Measurements from ENCODE around the gene STXBP1.
"Not testable (repeated sequence)": the region's sequence is repeated elsewhere in the genome, so short reads cannot be mapped to it uniquely, and the experiment has no call there.

Gene STXBP1

DNA sequence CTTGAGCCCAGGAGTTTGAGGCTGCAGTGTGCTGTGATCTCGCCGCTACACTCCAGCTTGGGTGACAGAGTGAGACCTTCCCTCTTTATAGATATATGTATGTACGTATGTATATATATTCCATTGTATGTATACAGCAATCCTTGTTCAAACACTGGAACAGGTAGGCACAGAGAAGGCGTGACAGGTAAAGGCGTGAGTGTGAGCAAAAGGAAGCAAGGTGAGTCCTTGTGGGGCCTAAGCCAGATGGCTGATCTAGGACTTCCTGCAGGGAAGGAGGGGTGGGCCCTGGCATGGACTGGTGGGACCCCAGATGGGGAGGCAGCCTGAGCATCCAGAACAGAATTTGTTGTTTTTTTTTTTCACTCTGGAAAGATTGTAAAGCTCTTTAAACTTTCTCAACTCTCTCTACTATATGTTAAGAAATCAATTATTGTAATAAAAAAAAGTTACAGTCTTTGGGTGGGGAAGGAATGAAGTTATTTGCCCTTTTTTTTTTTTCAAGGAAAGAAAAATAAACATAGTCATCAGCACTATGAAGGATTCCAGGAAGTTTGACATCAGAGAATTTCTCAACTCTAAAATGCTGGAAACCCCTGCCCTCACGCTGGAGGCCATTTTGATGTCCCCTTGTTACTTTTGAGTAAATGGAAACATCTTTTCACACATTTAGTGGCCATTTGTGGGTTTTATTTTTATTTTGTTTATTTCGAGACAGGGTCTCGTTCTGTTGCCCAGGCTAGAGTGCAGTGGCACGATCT is 38.9 kb upstream of the STXBP1 start:
- no peak overlapping the region for H3K27ac Mint-ChIP-seq

DNA sequence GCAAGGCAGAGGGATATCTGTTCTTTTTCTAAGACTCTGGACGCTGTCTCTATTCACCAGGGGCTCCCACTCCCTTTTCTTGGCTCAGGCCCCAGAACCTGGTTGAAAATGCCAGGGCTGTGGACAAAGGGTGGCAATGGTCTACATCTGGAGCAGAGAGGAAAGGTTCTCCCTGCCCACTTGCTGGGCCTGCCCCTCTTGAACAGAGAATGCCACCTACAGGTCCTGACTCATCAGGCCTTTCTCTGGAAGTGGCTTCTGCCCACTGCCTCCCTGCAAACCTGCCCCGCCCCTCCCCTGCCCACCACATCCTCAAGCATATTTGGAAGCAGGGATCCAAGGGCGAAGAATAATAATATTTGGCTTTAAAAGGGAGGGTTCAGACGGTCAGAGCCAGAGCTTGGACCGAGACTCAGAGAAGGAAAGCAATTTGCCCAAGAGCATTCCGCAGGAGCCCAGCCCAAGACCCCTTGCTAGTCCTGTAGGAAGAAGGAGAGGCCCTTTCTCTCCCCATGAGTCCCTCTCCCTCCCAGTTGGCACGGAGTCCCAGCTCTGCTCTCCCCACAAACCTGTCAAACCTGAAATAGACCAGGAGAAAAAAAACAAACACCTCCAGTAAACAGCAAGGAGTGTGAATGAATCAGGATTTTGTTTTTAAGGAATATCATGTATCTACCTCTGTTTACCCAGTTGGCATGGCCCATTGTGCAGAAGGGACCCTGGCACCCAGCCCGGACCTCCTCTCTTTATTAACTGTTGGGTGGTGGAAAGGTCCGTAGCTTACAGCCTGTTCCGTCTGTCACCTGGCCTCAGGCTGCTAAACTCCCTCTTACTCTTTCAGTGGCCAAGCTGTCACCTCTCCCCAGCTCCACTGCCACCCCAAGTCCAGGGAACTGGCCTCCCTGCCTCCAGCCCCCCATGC is 37.7 kb upstream of the STXBP1 start:
- Mint-ChIP-seq H3K27me3 (no peaks in the 10 kb centered on the region), H3K4me3 (no peak overlapping the region), H3K27ac (no peak overlapping the region), H3K4me1 (peaks cover 20% of the 10 kb centered on the region), H3K9me3 (no peaks in the 10 kb centered on the region), H3K36me3 (no peaks in the 10 kb centered on the region)

More for the DNA sequence above, 38.9 kb upstream of the STXBP1 start:
- Mint-ChIP-seq H3K27me3 (no peaks in the 10 kb centered on the region), H3K4me1 (peaks cover 12% of the 10 kb centered on the region), H3K4me3 (no peak overlapping the region), H3K36me3 (no peaks in the 10 kb centered on the region), H3K9me3 (no peaks in the 10 kb centered on the region)

DNA sequence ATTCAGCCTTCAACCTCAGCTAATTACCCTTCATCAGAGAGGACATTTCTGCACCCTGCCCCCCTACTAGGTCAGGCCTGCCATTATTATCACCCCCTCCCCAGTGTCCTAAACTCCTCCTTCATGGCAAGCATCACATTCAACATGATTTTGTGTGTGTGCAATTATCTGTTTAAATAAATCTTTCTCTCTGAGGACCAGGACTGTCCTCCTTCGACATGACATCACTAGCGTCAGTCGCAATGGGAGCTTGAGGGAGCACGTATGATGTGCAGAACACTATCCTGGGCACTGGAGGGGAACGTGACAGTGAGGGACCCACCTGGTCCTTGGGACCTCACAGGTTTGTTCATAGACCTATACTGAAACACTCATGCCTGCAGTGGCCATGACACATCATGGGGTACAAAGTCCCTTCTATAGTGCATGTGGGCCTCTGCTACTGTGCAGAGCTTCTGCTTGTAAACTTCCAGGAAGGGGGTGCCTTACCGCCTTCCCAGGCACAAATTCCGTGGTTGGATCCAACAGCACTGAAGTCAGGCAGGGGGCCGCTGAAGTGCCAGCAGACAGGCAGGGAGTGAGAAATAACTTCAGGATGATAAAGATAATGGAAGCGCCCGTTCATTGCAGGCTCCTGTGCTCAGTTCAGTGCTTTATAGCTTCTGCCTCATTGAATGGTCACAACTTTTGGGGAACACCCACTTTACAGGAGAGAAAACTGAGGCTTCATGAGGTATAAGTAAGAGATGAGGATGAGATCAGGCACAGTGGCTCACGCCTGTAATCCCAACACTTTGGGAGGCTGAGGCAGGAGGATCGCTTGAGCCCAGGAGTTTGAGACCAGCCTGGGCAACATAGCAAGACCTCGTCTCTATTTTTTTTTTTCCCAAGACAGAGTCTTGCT is 36.0 kb upstream of the STXBP1 start:
- Mint-ChIP-seq H3K27ac (peak overlapping the region; percentile 17), H3K4me1 (peaks cover 10% of the 10 kb centered on the region), H3K36me3 (no peaks in the 10 kb centered on the region), H3K4me3 (no peak overlapping the region), H3K27me3 (no peaks in the 10 kb centered on the region), H3K9me3 (no peaks in the 10 kb centered on the region)

GRCh38 chr9:127577194-127577593 is 34.9 kb upstream of the STXBP1 start:
- H3K36me3 Mint-ChIP-seq, H3K4me3 Mint-ChIP-seq, H3K9me3 Mint-ChIP-seq, H3K27ac Mint-ChIP-seq, H3K4me1 Mint-ChIP-seq, H3K27me3 Mint-ChIP-seq: not testable (repeated sequence)

DNA sequence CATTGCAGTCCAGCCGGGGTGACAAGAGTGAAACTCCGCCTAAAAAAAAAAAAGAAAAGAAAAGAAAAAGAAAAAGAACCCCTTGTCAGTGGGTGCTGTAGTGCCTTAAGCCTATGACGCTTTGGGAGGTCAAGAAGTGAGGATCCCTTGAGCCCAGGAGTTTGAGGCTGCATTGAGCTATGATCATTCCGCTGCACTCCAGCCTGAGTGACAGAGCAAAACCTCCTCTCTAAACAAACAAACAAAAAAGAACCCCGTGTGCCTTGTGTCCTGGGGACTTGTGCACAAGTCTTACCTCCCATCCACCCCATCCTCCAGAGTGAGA is 33.5 kb upstream of the STXBP1 start:
- no peaks in the 10 kb centered on the region for H3K27me3 Mint-ChIP-seq
- no peaks in the 10 kb centered on the region for H3K9me3 Mint-ChIP-seq
- H3K36me3 Mint-ChIP-seq, result no peaks in the 10 kb centered on the region
- peak overlapping the region; percentile 5 for H3K4me3 Mint-ChIP-seq
- peaks cover 10% of the 10 kb centered on the region for H3K4me1 Mint-ChIP-seq
- no peak overlapping the region for H3K27ac Mint-ChIP-seq

GRCh38 chr9:127578952-127579853 is 32.9 kb upstream of the STXBP1 start:
- peak overlapping the region; percentile 5 for H3K4me3 Mint-ChIP-seq
- no peaks in the 10 kb centered on the region for H3K36me3 Mint-ChIP-seq
- no peak overlapping the region for H3K27ac Mint-ChIP-seq
- H3K9me3 Mint-ChIP-seq, result no peaks in the 10 kb centered on the region
- no peaks in the 10 kb centered on the region for H3K27me3 Mint-ChIP-seq
- peaks cover 10% of the 10 kb centered on the region for H3K4me1 Mint-ChIP-seq

- H3K36me3 Mint-ChIP-seq, result no peaks in the 10 kb centered on the region
- H3K27me3 Mint-ChIP-seq, result no peaks in the 10 kb centered on the region
- H3K9me3 Mint-ChIP-seq, result no peaks in the 10 kb centered on the region
- no peak overlapping the region for H3K27ac Mint-ChIP-seq
- H3K4me1 Mint-ChIP-seq, result peaks cover 10% of the 10 kb centered on the region
- H3K4me3 Mint-ChIP-seq, result no peak overlapping the region
Observed at GRCh38 chr9:127580366-127580765, 31.7 kb upstream of the STXBP1 start.

DNA sequence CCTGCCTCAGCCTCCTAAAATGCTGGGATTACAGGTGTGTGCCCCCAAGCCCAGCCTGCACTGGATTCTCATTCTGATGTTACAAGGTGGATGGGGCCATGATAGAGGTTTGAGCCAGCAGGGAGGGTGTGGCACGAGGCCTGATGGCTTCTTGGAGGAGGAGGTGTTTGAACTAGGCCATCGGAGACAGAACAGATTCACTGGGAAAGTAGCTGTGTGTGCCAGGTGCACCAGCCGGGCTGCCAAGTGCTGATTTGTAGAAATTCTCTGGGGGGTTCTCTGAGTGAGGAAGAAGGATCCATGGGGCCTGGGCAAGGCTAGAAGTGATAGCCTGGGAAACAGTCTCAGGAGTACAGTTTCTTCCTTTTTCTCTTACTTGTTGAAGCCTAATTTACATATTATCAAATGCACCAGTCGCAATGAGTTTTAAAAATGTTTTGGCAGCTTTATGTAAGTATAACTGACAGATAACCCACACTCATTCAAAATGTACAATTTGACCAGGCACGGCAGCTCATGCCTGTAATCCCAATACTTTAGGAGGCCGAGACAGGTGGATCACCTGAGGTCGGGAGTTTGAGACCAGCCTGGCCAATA is 31.1 kb upstream of the STXBP1 start:
- Mint-ChIP-seq H3K27me3 (no peaks in the 10 kb centered on the region), H3K27ac (no peak overlapping the region)

GRCh38 chr9:127584474-127584805 is 27.6 kb upstream of the STXBP1 start:
- not testable (repeated sequence) for H3K4me1 Mint-ChIP-seq, H3K9me3 Mint-ChIP-seq, H3K27ac Mint-ChIP-seq, H3K4me3 Mint-ChIP-seq, H3K27me3 Mint-ChIP-seq, H3K36me3 Mint-ChIP-seq

More for the DNA sequence above, 31.1 kb upstream of the STXBP1 start:
- Mint-ChIP-seq H3K36me3 (no peaks in the 10 kb centered on the region), H3K4me1 (peaks cover 10% of the 10 kb centered on the region), H3K4me3 (no peak overlapping the region), H3K9me3 (no peaks in the 10 kb centered on the region)

DNA sequence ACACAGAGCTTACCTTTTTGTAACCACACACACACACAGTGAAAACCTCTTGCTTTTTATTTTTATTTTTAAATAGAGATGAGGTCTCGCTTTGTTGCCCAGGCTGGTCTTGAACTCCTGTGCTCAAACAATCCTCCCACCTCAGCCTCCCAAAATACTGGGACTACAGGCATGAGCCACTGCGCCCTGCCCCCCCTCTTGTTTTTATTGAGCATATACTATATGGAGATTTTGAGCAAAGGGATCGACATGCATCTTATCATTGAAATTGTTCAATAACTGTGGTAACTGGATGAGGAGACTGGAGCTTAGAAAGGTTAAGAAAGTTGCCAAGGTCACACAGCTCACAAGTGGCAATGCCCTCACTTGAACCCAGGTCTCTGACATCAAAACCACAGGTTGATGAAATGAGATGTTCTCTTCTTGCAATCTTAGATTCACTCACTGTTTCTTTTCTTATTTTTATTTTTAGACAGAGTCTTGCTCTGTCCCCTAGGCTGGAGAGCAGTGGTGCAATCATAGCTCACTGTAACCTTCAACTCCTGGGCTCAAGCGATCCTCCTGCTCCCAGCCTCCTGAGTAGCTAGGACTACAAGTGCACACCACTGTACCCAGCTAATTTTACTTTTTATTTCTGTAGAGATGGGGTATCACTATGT is 26.8 kb upstream of the STXBP1 start:
- Mint-ChIP-seq H3K9me3 (no peaks in the 10 kb centered on the region), H3K4me3 (no peak overlapping the region), H3K27me3 (peaks cover 11% of the 10 kb centered on the region), H3K4me1 (peaks cover 3% of the 10 kb centered on the region), H3K36me3 (no peaks in the 10 kb centered on the region), H3K27ac (no peak overlapping the region)

DNA sequence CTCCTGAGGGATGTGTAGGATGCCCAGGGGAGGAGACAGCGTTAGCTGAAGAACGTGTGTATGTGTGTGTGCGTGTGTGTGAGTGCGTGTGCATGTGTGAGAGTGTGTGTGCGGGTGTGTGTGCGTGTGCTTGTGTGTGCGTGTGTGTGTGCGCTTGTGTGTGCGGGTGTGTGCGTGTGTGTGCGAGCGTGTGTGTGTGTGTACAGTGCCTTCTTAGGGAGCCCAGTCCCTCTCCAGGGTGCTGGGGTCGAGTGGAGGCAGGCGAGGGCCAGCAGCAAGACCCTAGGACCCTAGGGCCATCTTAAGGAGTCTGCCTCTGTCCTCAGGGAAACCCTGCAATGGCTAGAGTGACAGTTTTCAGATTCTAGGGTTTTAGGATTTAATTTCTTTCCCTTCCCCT is 26.0 kb upstream of the STXBP1 start:
- Mint-ChIP-seq H3K27ac (no peak overlapping the region), H3K9me3 (no peaks in the 10 kb centered on the region), H3K4me1 (peaks cover 3% of the 10 kb centered on the region), H3K27me3 (peaks cover 11% of the 10 kb centered on the region), H3K36me3 (no peaks in the 10 kb centered on the region), H3K4me3 (no peak overlapping the region)

DNA sequence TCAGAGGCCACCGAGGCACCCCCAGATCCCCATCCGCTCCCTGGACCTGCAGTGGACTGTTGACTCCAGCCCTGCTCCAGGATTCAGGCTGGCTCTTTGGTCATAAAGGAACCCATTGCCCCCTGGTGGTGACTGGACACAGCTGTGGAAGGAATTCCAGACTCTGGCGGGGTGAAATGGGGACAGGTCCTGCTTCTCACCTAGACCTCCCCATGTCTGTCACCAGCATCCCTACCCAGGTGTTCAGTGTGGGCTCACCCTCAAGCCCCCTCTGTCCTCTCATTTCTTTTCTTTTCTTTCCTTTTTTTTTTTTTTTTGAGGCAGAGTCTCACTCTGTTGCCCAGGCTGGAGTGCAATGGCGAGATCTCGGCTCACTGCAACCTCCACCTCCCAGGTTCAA is 25.5 kb upstream of the STXBP1 start:
- Mint-ChIP-seq H3K9me3 (no peaks in the 10 kb centered on the region), H3K4me3 (no peak overlapping the region), H3K36me3 (no peaks in the 10 kb centered on the region), H3K27ac (no peak overlapping the region), H3K4me1 (peaks cover 3% of the 10 kb centered on the region), H3K27me3 (peaks cover 11% of the 10 kb centered on the region)

DNA sequence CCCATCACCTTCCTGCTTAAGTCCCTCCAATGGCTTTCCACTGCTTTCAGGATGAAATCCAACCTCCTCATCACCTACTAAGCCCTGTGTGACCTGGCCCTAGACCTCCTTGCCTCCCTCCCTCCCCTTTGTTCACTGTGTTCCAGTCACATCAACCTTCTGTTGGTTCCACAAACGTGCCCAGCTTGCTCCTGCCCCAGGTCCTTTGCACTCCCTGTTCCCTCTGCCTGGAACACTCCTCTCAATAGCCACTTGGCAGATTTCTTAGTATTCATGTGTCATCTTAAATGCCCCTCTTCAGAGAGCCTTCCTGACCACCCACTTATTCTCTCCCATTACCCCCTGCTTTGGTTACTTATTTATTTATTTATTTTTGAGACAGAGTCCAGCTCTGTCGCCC is 24.1 kb upstream of the STXBP1 start:
- Mint-ChIP-seq H3K27me3 (peaks cover 11% of the 10 kb centered on the region), H3K4me3 (no peak overlapping the region), H3K4me1 (peaks cover 3% of the 10 kb centered on the region), H3K9me3 (no peaks in the 10 kb centered on the region), H3K27ac (peak overlapping the region; percentile 46), H3K36me3 (no peaks in the 10 kb centered on the region)

All from activated naive CD4-positive, alpha-beta T cell treated with anti-CD3 and anti-CD28 coated beads, Interleukin-2, amount 50 U/mL, for 24 hours (primary cell).